ENCODE results near the gene ASGR2.

GRCh38 chr17:7108560-7108925, 6.1 kb downstream of the ASGR2 start:
- TF ChIP-seq EZH2 (IDR thresholded peaks at IDR 0.05; ENCODE audit: borderline replicate concordance, low read depth, low read length, severe bottlenecking) (no peak), CTCF (IDR thresholded peaks at IDR 0.05; ENCODE audit: borderline replicate concordance, extremely low read depth, low read length, poor library complexity, severe bottlenecking) (no peak)
